IMR-90 (cell line): Measurements from ENCODE around the gene PPP1R10. TPM values are rescaled to one million over a fixed set of nuclear protein-coding genes. Genes with fewer than 3 reads are reported as not detected.

ENCODE experiments used
- ATAC-seq: fragments of 200-7000 bp; cut with Tn5 transposase; 2 replicates; pipeline ENCODE4 v1.9.1; 2020; ENCODE audit warnings: low read depth, mild to moderate bottlenecking, moderate library complexity
- BruUV-seq: library from RNA; stranded (reverse); fragments of 400-500 nt; replicated peaks from 2 replicates; lab custom pipeline; 2021; lab: Mats Ljungman, UMichigan
- CTCF ChIA-PET: fragments of 300-600 bp; formaldehyde crosslinking; extraction: SDS; loops from one replicate; lab custom pipeline; 2021; ENCODE audit warnings: antibody characterized with exemption; lab: Yijun Ruan, JAX
- POLR2A ChIA-PET: fragments of 300-600 bp; sonication (Branson Sonifier 250); formaldehyde crosslinking; loops from one replicate; lab custom pipeline; 2022; ENCODE audit warnings: antibody characterized with exemption; ENCODE audit not compliant: unreplicated experiment; lab: Charles Lee
- DNase-seq: peaks from one replicate; pipeline ENCODE4 v3.0.0; 2013
- H2AFZ ChIP-seq: replicated peaks from 2 replicates; pipeline ENCODE3; 2013; ENCODE audit warnings: low read length, mild to moderate bottlenecking; ENCODE audit not compliant: poor library complexity
- H2AK5ac ChIP-seq: 2 replicates; pipeline ENCODE4 v1.6.1; 2013; ENCODE audit warnings: low read depth, low read length, inconsistent platforms
- H2AK9ac ChIP-seq: replicated peaks from 2 replicates; pipeline ENCODE3; 2013; ENCODE audit warnings: mild to moderate bottlenecking, low read depth, low read length, moderate library complexity; ENCODE audit not compliant: poor library complexity
- H2BK120ac ChIP-seq: 2 replicates; pipeline ENCODE4 v1.6.1; 2013; ENCODE audit warnings: low read depth, low read length, inconsistent platforms
- H2BK15ac ChIP-seq: 3 replicates; pipeline ENCODE4 v1.6.1; 2013; ENCODE audit warnings: low read depth, low read length, inconsistent platforms
- H2BK20ac ChIP-seq: 2 replicates; pipeline ENCODE4 v1.6.1; 2013; ENCODE audit warnings: low read depth, mild to moderate bottlenecking, inconsistent platforms, low read length, moderate library complexity
- H2BK5ac ChIP-seq: 2 replicates; pipeline ENCODE4 v1.6.1; 2013; ENCODE audit warnings: mild to moderate bottlenecking, low read depth, low read length, inconsistent platforms; ENCODE audit not compliant: poor library complexity, severe bottlenecking
- H3K14ac ChIP-seq: replicated peaks from 2 replicates; pipeline ENCODE4 v1.6.1; 2013; ENCODE audit warnings: low read depth, low read length, inconsistent platforms
- H3K18ac ChIP-seq: 2 replicates; pipeline ENCODE4 v1.6.1; 2013; ENCODE audit warnings: low read depth, low read length, control low read depth
- H3K23ac ChIP-seq: 2 replicates; pipeline ENCODE4 v1.6.1; 2013; ENCODE audit warnings: low read depth, low read length, inconsistent platforms
- H3K27ac ChIP-seq: 2 replicates; pipeline ENCODE4 v1.5.1; 2013; ENCODE audit warnings: mild to moderate bottlenecking, control low read depth, low read length; ENCODE audit not compliant: insufficient read depth
- H3K27me3 ChIP-seq: 2 replicates; pipeline ENCODE4 v1.6.1; 2013; ENCODE audit warnings: low read length; ENCODE audit not compliant: control insufficient read depth, insufficient read depth
- H3K36me3 ChIP-seq: 2 replicates; pipeline ENCODE4 v1.6.1; 2013; ENCODE audit warnings: low read length, mixed read lengths; ENCODE audit not compliant: control insufficient read depth, insufficient read depth
- H3K4ac ChIP-seq: 2 replicates; pipeline ENCODE4 v1.6.1; 2013; ENCODE audit warnings: low read depth, low read length, inconsistent platforms
- H3K4me1 ChIP-seq: 2 replicates; pipeline ENCODE4 v1.6.1; 2013; ENCODE audit warnings: low read length, mixed read lengths; ENCODE audit not compliant: control insufficient read depth, insufficient read depth
- H3K4me2 ChIP-seq: 2 replicates; pipeline ENCODE4 v1.6.1; 2013; ENCODE audit warnings: low read depth, mild to moderate bottlenecking, control low read depth, low read length, moderate library complexity
- H3K4me3 ChIP-seq: 2 replicates; pipeline ENCODE4 v1.5.1; 2013; ENCODE audit warnings: low read depth, mild to moderate bottlenecking, control low read depth, low read length, moderate library complexity; ENCODE audit not compliant: insufficient read depth
- H3K56ac ChIP-seq: 2 replicates; pipeline ENCODE4 v1.6.1; 2013; ENCODE audit warnings: low read length, inconsistent platforms; ENCODE audit not compliant: insufficient read depth; ENCODE audit errors: extremely low read depth
- H3K79me1 ChIP-seq, 2 experiments: 2 replicates each; pipeline ENCODE4 v1.6.1; 2013; ENCODE audit warnings: low read length in 2 of 2, inconsistent platforms in 1 of 2, low read depth in 1 of 2
- H3K9ac ChIP-seq: 2 replicates; pipeline ENCODE4 v1.6.1; 2013; ENCODE audit warnings: low read depth, low read length, control low read depth
- H3K9me1 ChIP-seq: 2 replicates; pipeline ENCODE4 v1.6.1; 2013; ENCODE audit warnings: low read length, inconsistent platforms; ENCODE audit not compliant: insufficient read depth
- H3K9me3 ChIP-seq: 2 replicates; pipeline ENCODE4 v1.6.1; 2013; ENCODE audit warnings: low read length; ENCODE audit not compliant: control insufficient read depth, insufficient read depth
- H4K20me1 ChIP-seq: 2 replicates; pipeline ENCODE4 v1.6.1; 2013; ENCODE audit warnings: low read length, inconsistent platforms; ENCODE audit not compliant: insufficient read depth
- H4K5ac ChIP-seq: 2 replicates; pipeline ENCODE4 v1.6.1; 2013; ENCODE audit warnings: mild to moderate bottlenecking, low read depth, low read length, control low read depth
- H4K8ac ChIP-seq, 2 experiments: 2 replicates each; pipeline ENCODE4 v1.6.1; 2013; ENCODE audit warnings: low read depth in 2 of 2, low read length in 2 of 2, control low read depth in 1 of 2, inconsistent platforms in 1 of 2
- H4K91ac ChIP-seq: 2 replicates; pipeline ENCODE4 v1.6.1; 2013; ENCODE audit warnings: low read depth, low read length, inconsistent platforms; ENCODE audit not compliant: insufficient read depth
- CEBPB ChIP-seq: IDR thresholded peaks from 2 replicates; pipeline ENCODE4 v1.6.1; 2012; ENCODE audit warnings: low read depth, low read length, improper control_type of control experiment
- MXI1 ChIP-seq: IDR thresholded peaks from 2 replicates; pipeline ENCODE4 v1.6.1; 2012; ENCODE audit warnings: low read depth, mild to moderate bottlenecking, low read length, moderate library complexity, borderline replicate concordance
- POLR2A ChIP-seq: IDR thresholded peaks from 2 replicates; pipeline ENCODE4 v1.6.1; 2012; ENCODE audit warnings: mild to moderate bottlenecking, low read depth, low read length
- RAD21 ChIP-seq: IDR thresholded peaks from 2 replicates; pipeline ENCODE4 v1.6.1; 2012; ENCODE audit warnings: low read length, improper control_type of control experiment
- RCOR1 ChIP-seq: IDR thresholded peaks from 2 replicates; pipeline ENCODE4 v1.6.1; 2012; ENCODE audit warnings: mild to moderate bottlenecking, low read length, improper control_type of control experiment; ENCODE audit not compliant: insufficient replicate concordance
- RFX5 ChIP-seq: IDR thresholded peaks from 2 replicates; pipeline ENCODE4 v1.8.0; 2012; ENCODE audit warnings: low read depth, mild to moderate bottlenecking, low read length, moderate library complexity
- SMC3 ChIP-seq: fragments of 150-350 bp; IDR thresholded peaks from 2 replicates; pipeline ENCODE4 v1.6.1; 2016; ENCODE audit warnings: low read depth, mild to moderate bottlenecking, antibody characterized with exemption, low read length, moderate library complexity
- WGBS, 2 experiments: methylation state at CpG; one replicate each; pipeline versions ENCODE4 v1.1.5 to v1.1.7; 2013; ENCODE audit warnings: missing lambda C conversion rate in 2 of 2; ENCODE audit not compliant: insufficient read length in 1 of 2; ENCODE audit errors: extremely low coverage in 2 of 2; 5-methylcytosine and 5-hydroxymethylcytosine counted together
- dilution Hi-C: fragments of 300-500 bp; cut with HindIII; formaldehyde crosslinking; loops from one replicate; pipeline ENCODE4 v1.14.3; 2018; ENCODE audit warnings: low sequenced_read_pairs; ENCODE audit not compliant: unreplicated experiment
- in situ Hi-C: fragments of 300-500 bp; cut with MboI; formaldehyde crosslinking; loops from 3 replicates; pipeline ENCODE4 v1.14.3; 2019; ENCODE audit warnings: low sequenced_read_pairs, inconsistent platforms, mixed read lengths
- intact Hi-C: fragments of 100-400 bp; cut with micrococcal nuclease; formaldehyde crosslinking; loops from 2 replicates; pipeline ENCODE4 v1.10.0; 2022
- polyA plus RNA-seq, 3 experiments: library from polyadenylated mRNA; depleted of rRNA; stranded (reverse); fragments of >200 nt; gene quantifications; 2 replicates each; pipeline ENCODE4 v1.2.3, GENCODE V29; 2012; ENCODE audit warnings: low replicate concordance in 1 of 3
- total RNA-seq: library from RNA; depleted of rRNA; stranded (reverse); fragments of >200 nt; gene quantifications from 2 replicates; pipeline ENCODE4 v1.2.3, GENCODE V29; 2012
- TF ChIP-seq, protein P1 (sequence below): fragments of 150-350 bp; IDR thresholded peaks from 2 replicates; pipeline ENCODE4 v1.6.1; 2016; ENCODE audit warnings: low read depth, mild to moderate bottlenecking, low read length, moderate library complexity, borderline replicate concordance
- TF ChIP-seq, protein P2 (sequence below): conservative IDR thresholded peaks from 2 replicates; pipeline ENCODE4 v1.5.1; 2012; ENCODE audit warnings: mild to moderate bottlenecking, low read depth, low read length, improper control_type of control experiment

The PPP1R10 gene
- total and polyA plus RNA-seq, 2 of the 4 experiments (the other 2 are of a cell fraction), result 18.8 to 21.2 TPM

DNA sequence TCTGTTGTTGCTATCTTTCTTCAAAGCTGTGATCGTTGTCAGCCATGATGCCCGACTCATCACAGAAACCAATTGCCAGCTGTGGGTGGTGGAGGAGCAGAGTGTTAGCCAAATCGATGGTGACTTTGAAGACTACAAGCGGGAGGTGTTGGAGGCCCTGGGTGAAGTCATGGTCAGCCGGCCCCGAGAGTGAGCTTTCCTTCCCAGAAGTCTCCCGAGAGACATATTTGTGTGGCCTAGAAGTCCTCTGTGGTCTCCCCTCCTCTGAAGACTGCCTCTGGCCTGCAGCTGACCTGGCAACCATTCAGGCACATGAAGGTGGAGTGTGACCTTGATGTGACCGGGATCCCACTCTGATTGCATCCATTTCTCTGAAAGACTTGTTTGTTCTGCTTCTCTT is 26.5 kb downstream of the PPP1R10 start:
- Histone ChIP-seq H3K79me1 (peaks cover 16 to 18% of the 10 kb centered on the region in 2 experiments), H2BK120ac (no peak overlapping the region), H2BK5ac (peak overlapping the region; percentile 16), H4K5ac (peak overlapping the region; percentile 44; the same call in 1 of the 2 replicates), H4K91ac (0 out of 2 replicates have a peak overlapping the region, but pooled peaks have one; percentile 2), H4K20me1 (peaks cover 5% of the 10 kb centered on the region; the same call in 1 of the 2 replicates), H3K23ac (no peak overlapping the region; the same call in 1 of the 2 replicates), H3K27ac (peak overlapping the region; percentile 85; the same call in 1 of the 2 replicates), H3K4me2 (no peak overlapping the region), H3K4ac (peak overlapping the region; percentile 41), H3K27me3 (no peaks in the 10 kb centered on the region), H3K4me1 (peaks cover 7% of the 10 kb centered on the region), H3K14ac (no peak overlapping the region; the same call in 1 of the 2 replicates), H2BK20ac (no peak overlapping the region), H3K36me3 (peaks cover 59% of the 10 kb centered on the region), H3K9me1 (no peaks in the 10 kb centered on the region; the same call in 1 of the 2 replicates), H3K18ac (peak overlapping the region; percentile 24; the same call in 1 of the 2 replicates), H4K8ac (peak overlapping the region in 1 of 2 experiments; percentile 20; a peak in 2 of 4 replicates), H2AFZ (no peak overlapping the region), H2AK5ac (no peak overlapping the region; the same call in 1 of the 2 replicates), H3K9me3 (no peaks in the 10 kb centered on the region), H2BK15ac (no peak overlapping the region), H3K9ac (no peak overlapping the region; the same call in 1 of the 2 replicates), H2AK9ac (peak overlapping the region; percentile 17), H3K4me3 (no peak overlapping the region), H3K56ac (no peak overlapping the region)
- ATAC-seq, result peak; percentile 12
- DNase-seq, result no peak
- 100% methylated on average over 4 of the region's 8 CpGs; no CpG with 5 or more reads in 1 of the 2 experiments for WGBS, 2 experiments
- in situ Hi-C loops, result no loop called here
- POLR2A ChIA-PET, result interaction anchor here (0.6 kb wide), 1 partner anchor 93 kb away, joined by 3 read pairs; no protein-coding TSS in a partner anchor
- CTCF ChIA-PET, result interaction anchor here (0.8 to 1.4 kb wide), 2 partner anchors 21 to 45 kb away, joined by 3 read pairs; no protein-coding TSS in a partner anchor
- BruUV-seq, result TSS peak; percentile 78
- TF ChIP-seq SMC3, result no peak
- no peak for TF ChIP-seq RCOR1
- no peak for TF ChIP-seq RAD21
- TF ChIP-seq, protein P1, sequence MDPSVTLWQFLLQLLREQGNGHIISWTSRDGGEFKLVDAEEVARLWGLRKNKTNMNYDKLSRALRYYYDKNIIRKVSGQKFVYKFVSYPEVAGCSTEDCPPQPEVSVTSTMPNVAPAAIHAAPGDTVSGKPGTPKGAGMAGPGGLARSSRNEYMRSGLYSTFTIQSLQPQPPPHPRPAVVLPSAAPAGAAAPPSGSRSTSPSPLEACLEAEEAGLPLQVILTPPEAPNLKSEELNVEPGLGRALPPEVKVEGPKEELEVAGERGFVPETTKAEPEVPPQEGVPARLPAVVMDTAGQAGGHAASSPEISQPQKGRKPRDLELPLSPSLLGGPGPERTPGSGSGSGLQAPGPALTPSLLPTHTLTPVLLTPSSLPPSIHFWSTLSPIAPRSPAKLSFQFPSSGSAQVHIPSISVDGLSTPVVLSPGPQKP, result no peak
- TF ChIP-seq POLR2A, result no peak
- no peak for TF ChIP-seq CEBPB
- TF ChIP-seq, protein P2, sequence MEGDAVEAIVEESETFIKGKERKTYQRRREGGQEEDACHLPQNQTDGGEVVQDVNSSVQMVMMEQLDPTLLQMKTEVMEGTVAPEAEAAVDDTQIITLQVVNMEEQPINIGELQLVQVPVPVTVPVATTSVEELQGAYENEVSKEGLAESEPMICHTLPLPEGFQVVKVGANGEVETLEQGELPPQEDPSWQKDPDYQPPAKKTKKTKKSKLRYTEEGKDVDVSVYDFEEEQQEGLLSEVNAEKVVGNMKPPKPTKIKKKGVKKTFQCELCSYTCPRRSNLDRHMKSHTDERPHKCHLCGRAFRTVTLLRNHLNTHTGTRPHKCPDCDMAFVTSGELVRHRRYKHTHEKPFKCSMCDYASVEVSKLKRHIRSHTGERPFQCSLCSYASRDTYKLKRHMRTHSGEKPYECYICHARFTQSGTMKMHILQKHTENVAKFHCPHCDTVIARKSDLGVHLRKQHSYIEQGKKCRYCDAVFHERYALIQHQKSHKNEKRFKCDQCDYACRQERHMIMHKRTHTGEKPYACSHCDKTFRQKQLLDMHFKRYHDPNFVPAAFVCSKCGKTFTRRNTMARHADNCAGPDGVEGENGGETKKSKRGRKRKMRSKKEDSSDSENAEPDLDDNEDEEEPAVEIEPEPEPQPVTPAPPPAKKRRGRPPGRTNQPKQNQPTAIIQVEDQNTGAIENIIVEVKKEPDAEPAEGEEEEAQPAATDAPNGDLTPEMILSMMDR, result no peak
- no peak for TF ChIP-seq RFX5
- TF ChIP-seq MXI1, result no peak
- dilution Hi-C loops, result no loop called here
- intact Hi-C loops, result no loop called here
